HG03097 (cell line): ENCODE results near the gene CNKSR3.

Experiments
- ATAC-seq: cut with Tn5 transposase; IDR thresholded peaks from one replicate; pipeline ENCODE4 v1.9.1; 2021; ENCODE audit not compliant: unreplicated experiment, low FRiP score

Gene CNKSR3

GRCh38 chr6:154504102-154504501 lies 6.4 kb downstream of the CNKSR3 start:
- no peak for ATAC-seq

- ATAC-seq: no peak
Measured at GRCh38 chr6:154503658-154504057, 6.8 kb downstream of the CNKSR3 start.

GRCh38 chr6:154502553-154502952 lies 7.9 kb downstream of the CNKSR3 start:
- ATAC-seq: no peak

- ATAC-seq: no peak
Measured at GRCh38 chr6:154501578-154501868, 9.0 kb downstream of the CNKSR3 start.

GRCh38 chr6:154500769-154501577 lies 9.5 kb downstream of the CNKSR3 start:
- no peak for ATAC-seq

GRCh38 chr6:154499855-154500589 lies 10.5 kb downstream of the CNKSR3 start:
- no peak for ATAC-seq

- no peak for ATAC-seq
Measured at GRCh38 chr6:154498340-154498934, 12.0 kb downstream of the CNKSR3 start.

GRCh38 chr6:154496793-154497517 lies 13.5 kb downstream of the CNKSR3 start:
- ATAC-seq: no peak

GRCh38 chr6:154496186-154496585 lies 14.3 kb downstream of the CNKSR3 start:
- no peak for ATAC-seq

- no peak for ATAC-seq
Measured at GRCh38 chr6:154494592-154495311, 15.7 kb downstream of the CNKSR3 start.

GRCh38 chr6:154491567-154492470 lies 18.7 kb downstream of the CNKSR3 start:
- no peak for ATAC-seq

- no peak for ATAC-seq
Measured at GRCh38 chr6:154489822-154490221, 20.7 kb downstream of the CNKSR3 start.

GRCh38 chr6:154488802-154489437 lies 21.6 kb downstream of the CNKSR3 start:
- no peak for ATAC-seq

GRCh38 chr6:154488248-154488593 lies 22.3 kb downstream of the CNKSR3 start:
- ATAC-seq: no peak

- ATAC-seq: no peak
Measured at GRCh38 chr6:154487367-154488247, 22.9 kb downstream of the CNKSR3 start.

GRCh38 chr6:154485815-154486214 lies 24.7 kb downstream of the CNKSR3 start:
- no peak for ATAC-seq

- no peak for ATAC-seq
Measured at GRCh38 chr6:154484942-154485341, 25.5 kb downstream of the CNKSR3 start.

GRCh38 chr6:154482858-154483257 lies 27.6 kb downstream of the CNKSR3 start:
- ATAC-seq: no peak
